Keratinocyte (primary cell): ENCODE measurements around the gene LSM7.

ENCODE experiments used
- CTCF ChIP-seq, 3 experiments: IDR thresholded peaks in 1 of 3; conservative IDR thresholded peaks in 1 of 3; optimal IDR thresholded peaks in 1 of 3; 2 replicates in 2 of 3; 3 replicates in 1 of 3; pipeline versions ENCODE3 to v1.5.1; 2011; ENCODE audit warnings: low read length in 3 of 3, mild to moderate bottlenecking in 3 of 3, moderate library complexity in 2 of 3, control low read depth in 1 of 3, inconsistent platforms in 1 of 3; ENCODE audit not compliant: insufficient read depth in 2 of 3; ENCODE audit errors: extremely low read depth in 1 of 3
- EZH2 ChIP-seq: IDR thresholded peaks from one replicate; pipeline ENCODE4 v1.6.1; 2012; ENCODE audit warnings: inconsistent platforms, mild to moderate bottlenecking, low read length, moderate library complexity

GRCh38 chr19:2352121-2352520, 23.7 kb upstream of the LSM7 start:
- no peak for TF ChIP-seq CTCF (optimal IDR thresholded peaks at IDR 0.05 in 1 of 3, IDR thresholded peaks at IDR 0.05 in 1 of 3, conservative IDR thresholded peaks at IDR 0.05 in 1 of 3; ENCODE audit: extremely low read depth in 1 of 3, insufficient read depth in 2 of 3, low read length in 3 of 3)
- TF ChIP-seq EZH2, result no peak
